CD14-positive monocyte (primary cell): Measurements from ENCODE around the gene TEAD2. TPM values are rescaled to one million over a fixed set of nuclear protein-coding genes. Genes with fewer than 3 reads are reported as not detected.
A peak's percentile ranks its signal among the peaks of the same experiment; 100 is the strongest.

Source experiments
- DNase-seq, 3 donors: peaks; one replicate each; pipeline ENCODE4 v3.0.0-alpha.2; 2011 to 2022
- H2AFZ ChIP-seq: 2 replicates; pipeline ENCODE4 v1.6.0; 2012; ENCODE audit warnings: mild to moderate bottlenecking, low read depth, low read length, inconsistent platforms; ENCODE audit not compliant: insufficient read depth, poor library complexity, severe bottlenecking
- H3K27ac ChIP-seq, 2 donors: 1 replicate in 1 of 2; 2 replicates in 1 of 2; pipeline ENCODE4 v1.5.1; 2012 to 2013; ENCODE audit warnings: low read length in 2 of 2, control low read depth in 1 of 2, inconsistent platforms in 1 of 2, low read depth in 1 of 2, mild to moderate bottlenecking in 1 of 2
- H3K27me3 ChIP-seq, 2 donors: one replicate each; pipeline versions ENCODE4 v1.6.0 to v1.6.1; 2011 to 2013; ENCODE audit warnings: low read length in 2 of 2; ENCODE audit not compliant: control insufficient read depth in 2 of 2, insufficient read depth in 2 of 2
- H3K36me3 ChIP-seq, 2 donors: replicated peaks in 1 of 2; 1 replicate in 1 of 2; 2 replicates in 1 of 2; pipeline versions ENCODE4 v1.5.1 to v1.6.1; 2012 to 2013; ENCODE audit warnings: low read length in 2 of 2, control low read depth in 1 of 2, inconsistent platforms in 1 of 2, mild to moderate bottlenecking in 1 of 2; ENCODE audit not compliant: insufficient read depth in 2 of 2, control insufficient read depth in 1 of 2
- H3K4me1 ChIP-seq, 2 donors: 1 replicate in 1 of 2; 2 replicates in 1 of 2; pipeline versions ENCODE4 v1.5.1 to v1.6.1; 2012 to 2013; ENCODE audit warnings: low read length in 2 of 2, control low read depth in 1 of 2, inconsistent platforms in 1 of 2, mild to moderate bottlenecking in 1 of 2, moderate library complexity in 1 of 2; ENCODE audit not compliant: insufficient read depth in 2 of 2, control insufficient read depth in 1 of 2
- H3K4me2 ChIP-seq: replicated peaks from 2 replicates; pipeline ENCODE3; 2012; ENCODE audit warnings: low read length, moderate library complexity, mild to moderate bottlenecking; ENCODE audit not compliant: poor library complexity, severe bottlenecking; ENCODE audit errors: extremely low read depth
- H3K4me3 ChIP-seq, 3 experiments: fragments of 200-600 bp in 1 of 3; sonication (generic) in 1 of 3; replicated peaks in 1 of 3; 1 replicate in 2 of 3; 2 replicates in 1 of 3; pipeline ENCODE4 v1.5.1; 2011 to 2013; ENCODE audit warnings: low read length in 3 of 3, mild to moderate bottlenecking in 3 of 3, control low read depth in 2 of 3, low read depth in 2 of 3, inconsistent platforms in 1 of 3, moderate library complexity in 1 of 3
- H3K79me2 ChIP-seq: 2 replicates; pipeline ENCODE4 v1.6.0; 2012; ENCODE audit warnings: mild to moderate bottlenecking, control low read depth, inconsistent platforms, low read length, moderate library complexity; ENCODE audit not compliant: insufficient read depth
- H3K9ac ChIP-seq: 2 replicates; pipeline ENCODE4 v1.6.0; 2017; ENCODE audit warnings: low read length, mild to moderate bottlenecking; ENCODE audit not compliant: insufficient read depth, poor library complexity, severe bottlenecking
- H3K9me3 ChIP-seq, 2 donors: replicated peaks in 1 of 2; 1 replicate in 1 of 2; 2 replicates in 1 of 2; pipeline versions ENCODE4 v1.5.1 to v1.6.1; 2012 to 2013; ENCODE audit warnings: low read length in 2 of 2, control low read depth in 1 of 2; ENCODE audit not compliant: control insufficient read depth in 1 of 2, insufficient read depth in 1 of 2
- H4K20me1 ChIP-seq: 2 replicates; pipeline ENCODE4 v1.6.0; 2012; ENCODE audit warnings: mild to moderate bottlenecking, low read length, control low read depth, moderate library complexity; ENCODE audit not compliant: insufficient read depth
- H3K27ac Mint-ChIP-seq, 7 donors: one replicate each; pipeline ENCODE4 v1.8.0; 2020; ENCODE audit warnings: mild to moderate bottlenecking in 7 of 7, mixed read lengths in 7 of 7, moderate library complexity in 6 of 7, inconsistent platforms in 2 of 7
- H3K27me3 Mint-ChIP-seq, 3 donors: one replicate each; pipeline ENCODE4 v1.8.0; 2021 to 2022; ENCODE audit warnings: low read depth in 3 of 3, mild to moderate bottlenecking in 3 of 3, mixed read lengths in 3 of 3, moderate library complexity in 3 of 3, inconsistent platforms in 1 of 3
- H3K36me3 Mint-ChIP-seq, 2 donors: one replicate each; pipeline ENCODE4 v1.8.0; 2020; ENCODE audit warnings: mixed read lengths in 2 of 2, inconsistent platforms in 1 of 2, mild to moderate bottlenecking in 1 of 2
- H3K4me1 Mint-ChIP-seq: one replicate; pipeline ENCODE4 v1.8.0; 2020; ENCODE audit warnings: mild to moderate bottlenecking, mixed read lengths
- H3K4me3 Mint-ChIP-seq, 2 donors: one replicate each; pipeline ENCODE4 v1.8.0; 2020; ENCODE audit warnings: mild to moderate bottlenecking in 2 of 2, mixed read lengths in 2 of 2, moderate library complexity in 1 of 2
- H3K9me3 Mint-ChIP-seq, 7 donors: one replicate each; pipeline ENCODE4 v1.8.0; 2020 to 2022; ENCODE audit warnings: mixed read lengths in 7 of 7, mild to moderate bottlenecking in 6 of 7, moderate library complexity in 6 of 7, inconsistent platforms in 2 of 7
- WGBS: methylation state at CpG from one replicate; pipeline ENCODE4 v1.1.5; 2013; ENCODE audit warnings: missing lambda C conversion rate; ENCODE audit not compliant: insufficient coverage; 5-methylcytosine and 5-hydroxymethylcytosine counted together
- intact Hi-C, 2 donors: fragments of 100-400 bp; cut with micrococcal nuclease; formaldehyde crosslinking; loops; one replicate each; pipeline versions ENCODE4 v1.15.0 to v1.15.1; 2023
- polyA plus RNA-seq, 3 donors: library from polyadenylated mRNA; depleted of rRNA in 1 of 3; unstranded in 2 of 3; stranded (reverse) in 1 of 3; fragments of 300-500 nt in 2 of 3; fragments of >200 nt in 1 of 3; fragmentation: Illumina TruSeq in 2 of 3; gene quantifications; 1 replicate in 2 of 3; 2 replicates in 1 of 3; pipeline ENCODE4 v1.2.3, GENCODE V29; 2012 to 2021
- TF ChIP-seq, protein P1 (sequence below): fragments of 200-600 bp; IDR thresholded peaks from one replicate; pipeline ENCODE4 v1.8.0; 2022; ENCODE audit warnings: antibody characterized with exemption, mild to moderate bottlenecking

TEAD2 gene
- polyA plus RNA-seq, 3 donors: not detected

DNA sequence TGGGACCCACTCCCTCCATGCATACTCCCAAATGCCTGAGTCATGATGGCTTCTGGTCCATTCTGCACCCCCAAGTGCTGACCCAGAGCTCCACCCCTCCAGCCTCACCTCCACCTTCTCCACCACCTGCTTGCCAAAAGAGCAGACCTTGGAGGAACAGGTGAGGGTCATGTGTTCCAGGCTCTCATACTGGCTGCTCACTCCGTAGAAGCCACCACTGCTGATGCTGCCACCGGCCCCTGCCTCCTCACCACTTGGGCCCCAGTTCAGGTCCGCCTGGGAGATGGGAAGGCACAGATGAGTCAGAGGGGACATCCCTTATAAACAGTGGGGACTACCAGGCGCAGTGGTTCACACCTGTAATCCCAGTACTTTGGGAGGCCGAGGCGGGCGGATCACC is 19.1 kb downstream of the TEAD2 start:
- H3K9me3 ChIP-seq: no peaks in the 10 kb centered on the region
- intact Hi-C loops: no loop called here
- no peak overlapping the region for H3K27ac ChIP-seq
- H3K27me3 Mint-ChIP-seq: peaks cover 0 to 3% (median 0%) of the 10 kb centered on the region in 3 donors
- peaks cover 24% of the 10 kb centered on the region for H4K20me1 ChIP-seq
- no peak overlapping the region for H3K4me3 ChIP-seq
- H3K4me1 ChIP-seq: peaks cover 0 to 16% of the 10 kb centered on the region in 2 donors
- peaks cover 16% of the 10 kb centered on the region for H3K4me1 Mint-ChIP-seq
- H3K9ac ChIP-seq: no peak overlapping the region
- no peak overlapping the region for H3K4me2 ChIP-seq
- no peak for DNase-seq
- WGBS: 97% methylated on average over 4 of the region's 7 CpGs
- no peak overlapping the region for H3K27ac Mint-ChIP-seq
- H3K36me3 Mint-ChIP-seq: peaks cover 16 to 26% of the 10 kb centered on the region in 2 donors
- TF ChIP-seq, protein P1, sequence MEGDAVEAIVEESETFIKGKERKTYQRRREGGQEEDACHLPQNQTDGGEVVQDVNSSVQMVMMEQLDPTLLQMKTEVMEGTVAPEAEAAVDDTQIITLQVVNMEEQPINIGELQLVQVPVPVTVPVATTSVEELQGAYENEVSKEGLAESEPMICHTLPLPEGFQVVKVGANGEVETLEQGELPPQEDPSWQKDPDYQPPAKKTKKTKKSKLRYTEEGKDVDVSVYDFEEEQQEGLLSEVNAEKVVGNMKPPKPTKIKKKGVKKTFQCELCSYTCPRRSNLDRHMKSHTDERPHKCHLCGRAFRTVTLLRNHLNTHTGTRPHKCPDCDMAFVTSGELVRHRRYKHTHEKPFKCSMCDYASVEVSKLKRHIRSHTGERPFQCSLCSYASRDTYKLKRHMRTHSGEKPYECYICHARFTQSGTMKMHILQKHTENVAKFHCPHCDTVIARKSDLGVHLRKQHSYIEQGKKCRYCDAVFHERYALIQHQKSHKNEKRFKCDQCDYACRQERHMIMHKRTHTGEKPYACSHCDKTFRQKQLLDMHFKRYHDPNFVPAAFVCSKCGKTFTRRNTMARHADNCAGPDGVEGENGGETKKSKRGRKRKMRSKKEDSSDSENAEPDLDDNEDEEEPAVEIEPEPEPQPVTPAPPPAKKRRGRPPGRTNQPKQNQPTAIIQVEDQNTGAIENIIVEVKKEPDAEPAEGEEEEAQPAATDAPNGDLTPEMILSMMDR: no peak
- H3K9me3 Mint-ChIP-seq: peaks cover 0 to 8% (median 0%) of the 10 kb centered on the region in 7 donors
- no peak overlapping the region for H3K4me3 Mint-ChIP-seq
- peaks cover 16 to 26% of the 10 kb centered on the region in 2 donors for H3K36me3 ChIP-seq
- no peaks in the 10 kb centered on the region for H3K27me3 ChIP-seq
- H3K79me2 ChIP-seq: peaks cover under 1% of the 10 kb centered on the region
- H2AFZ ChIP-seq: no peak overlapping the region

DNA sequence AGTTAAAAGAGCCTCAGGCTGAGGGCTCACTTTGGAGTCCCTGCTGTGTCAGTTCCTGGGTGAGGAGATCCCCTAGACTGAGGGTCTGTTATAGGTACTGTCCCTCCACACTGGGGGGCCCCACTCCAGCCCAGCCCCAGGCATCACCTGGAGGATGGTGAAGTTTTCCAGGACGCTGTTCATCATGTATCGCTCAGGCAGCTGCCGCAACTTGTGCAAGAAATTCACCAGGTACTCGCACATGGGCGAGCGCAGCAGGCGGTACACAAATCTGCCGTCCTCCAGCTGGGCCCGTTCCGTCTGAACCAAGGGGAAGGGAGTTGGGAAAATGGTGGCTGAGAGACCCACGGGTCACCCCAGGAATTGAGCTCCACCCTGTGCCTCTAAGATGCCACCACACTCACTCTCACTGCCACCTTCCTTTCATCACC is 19.9 kb downstream of the TEAD2 start:
- DNase-seq: no peak
- peaks cover 2 to 22% of the 10 kb centered on the region in 2 donors for H3K4me1 ChIP-seq
- H3K27me3 ChIP-seq: no peaks in the 10 kb centered on the region
- no peak overlapping the region for H3K27ac ChIP-seq
- Mint-ChIP-seq H3K27ac (peak overlapping the region in 3 of 7 donors; percentile 5 to 71 (median 65)), H3K36me3 (peaks cover 22 to 34% of the 10 kb centered on the region in 2 donors), H3K4me1 (peaks cover 21% of the 10 kb centered on the region), H3K4me3 (no peak overlapping the region), H3K27me3 (peaks cover 0 to 3% (median 0%) of the 10 kb centered on the region in 3 donors), H3K9me3 (peaks cover 0 to 6% (median 0%) of the 10 kb centered on the region in 7 donors)
- peaks cover 33% of the 10 kb centered on the region for H4K20me1 ChIP-seq
- H3K79me2 ChIP-seq: peaks cover 8% of the 10 kb centered on the region
- intact Hi-C loops: no loop called here
- TF ChIP-seq, protein P1: no peak
- H3K36me3 ChIP-seq: peaks cover 19 to 34% of the 10 kb centered on the region in 2 donors
- H3K4me2 ChIP-seq: no peak overlapping the region
- no peak overlapping the region for H2AFZ ChIP-seq
- 93% methylated on average over 8 of the region's 11 CpGs for WGBS
- H3K9ac ChIP-seq: no peak overlapping the region
- no peak overlapping the region for H3K4me3 ChIP-seq
- H3K9me3 ChIP-seq: no peaks in the 10 kb centered on the region
